Natural killer cell (primary cell): ENCODE results near the gene TAS2R16. TPM values are rescaled to one million over a fixed set of nuclear protein-coding genes. Genes with fewer than 3 reads are reported as not detected.

Experiments used
- ATAC-seq, 3 donors: fragments of 150-1000 bp in 2 of 3; fragments of 200-7000 bp in 1 of 3; cut with Tn5 transposase; 1 replicate in 1 of 3; 2 replicates in 2 of 3; pipeline ENCODE4 v1.10.0; 2021; ENCODE audit warnings: mild to moderate bottlenecking in 2 of 3, moderate library complexity in 2 of 3
- DNase-seq, 2 donors: peaks; one replicate each; pipeline versions ENCODE4 v3.0.0 to v3.0.0-alpha.2; 2013 to 2021; ENCODE audit warnings: mixed read lengths in 1 of 2
- H3K27ac ChIP-seq: one replicate; pipeline ENCODE4 v1.5.1; 2013; ENCODE audit warnings: mild to moderate bottlenecking, low read length
- H3K27me3 ChIP-seq: one replicate; pipeline ENCODE4 v1.6.1; 2013; ENCODE audit warnings: low read length; ENCODE audit not compliant: control insufficient read depth, insufficient read depth
- H3K36me3 ChIP-seq: one replicate; pipeline ENCODE4 v1.6.1; 2013; ENCODE audit warnings: low read length; ENCODE audit not compliant: control insufficient read depth, insufficient read depth
- H3K4me1 ChIP-seq: one replicate; pipeline ENCODE4 v1.6.1; 2013; ENCODE audit warnings: low read length; ENCODE audit not compliant: control insufficient read depth, insufficient read depth
- H3K4me3 ChIP-seq: one replicate; pipeline ENCODE4 v1.5.1; 2013; ENCODE audit warnings: low read length
- H3K9me3 ChIP-seq: one replicate; pipeline ENCODE4 v1.6.1; 2013; ENCODE audit warnings: low read length; ENCODE audit not compliant: control insufficient read depth, insufficient read depth
- H3K27ac Mint-ChIP-seq, 2 donors: one replicate each; pipeline ENCODE4 v1.8.0; 2022; ENCODE audit warnings: mild to moderate bottlenecking in 2 of 2, mixed read lengths in 2 of 2, moderate library complexity in 1 of 2
- H3K27me3 Mint-ChIP-seq, 2 donors: one replicate each; pipeline ENCODE4 v1.8.0; 2022; ENCODE audit warnings: low read depth in 2 of 2, mixed read lengths in 2 of 2
- H3K36me3 Mint-ChIP-seq: one replicate; pipeline ENCODE4 v1.8.0; 2022; ENCODE audit warnings: mixed read lengths
- H3K4me1 Mint-ChIP-seq, 2 donors: one replicate each; pipeline ENCODE4 v1.8.0; 2022; ENCODE audit warnings: mixed read lengths in 2 of 2
- H3K4me3 Mint-ChIP-seq: one replicate; pipeline ENCODE4 v1.8.0; 2022; ENCODE audit warnings: mild to moderate bottlenecking, moderate library complexity, mixed read lengths
- H3K9me3 Mint-ChIP-seq, 2 donors: one replicate each; pipeline ENCODE4 v1.8.0; 2022; ENCODE audit warnings: mixed read lengths in 2 of 2
- WGBS: methylation state at CpG from one replicate; pipeline ENCODE4 v1.1.7; 2013; ENCODE audit warnings: missing lambda C conversion rate; ENCODE audit not compliant: insufficient coverage; 5-methylcytosine and 5-hydroxymethylcytosine counted together
- intact Hi-C: fragments of 100-400 bp; cut with micrococcal nuclease; formaldehyde crosslinking; loops from one replicate; pipeline ENCODE4 v1.14.2; 2022
- total RNA-seq, 4 donors: library from RNA; stranded (reverse); fragments of 120-200 nt in 1 of 4; gene quantifications; one replicate each; pipeline versions ENCODE4 v1.2.3 to v1.2.4, GENCODE V29; 2013 to 2022
- TF ChIP-seq, protein P1 (sequence below): fragments of 200-600 bp; IDR thresholded peaks from one replicate; pipeline ENCODE4 v1.8.0; 2022; ENCODE audit warnings: antibody characterized with exemption

TAS2R16 gene
- total RNA-seq, 3 donors from 2014 or later (not counting 1 experiment from before 2014, with no cell fraction given), result not detected

DNA sequence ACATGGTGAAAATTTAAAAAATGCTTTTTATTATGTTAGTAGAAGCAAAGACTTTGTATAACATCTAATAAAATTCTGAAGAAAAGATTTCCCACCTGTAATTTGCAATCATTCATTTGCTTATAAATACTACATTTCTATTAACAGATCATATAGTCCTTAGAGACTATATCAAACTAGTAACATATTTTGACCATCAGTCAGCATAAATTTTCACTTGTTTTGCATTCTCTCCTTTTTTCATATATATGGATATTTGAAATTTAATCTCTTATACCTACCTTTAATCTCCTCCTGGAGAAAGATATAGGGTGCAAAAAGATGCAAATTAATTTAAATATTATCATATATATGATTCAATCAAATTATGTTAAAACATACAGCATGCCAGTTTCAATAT, 16.9 kb upstream of the TAS2R16 start:
- intact Hi-C loops, result no loop called here
- H3K4me1 Mint-ChIP-seq, result no peaks in the 10 kb centered on the region
- Histone ChIP-seq H3K4me3 (no peak overlapping the region), H3K4me1 (no peaks in the 10 kb centered on the region), H3K36me3 (no peaks in the 10 kb centered on the region), H3K9me3 (peaks cover 2% of the 10 kb centered on the region), H3K27ac (no peak overlapping the region), H3K27me3 (no peaks in the 10 kb centered on the region)
- peaks cover 8% of the 10 kb centered on the region for H3K36me3 Mint-ChIP-seq
- ATAC-seq (no peak), DNase-seq (no peak)
- H3K9me3 Mint-ChIP-seq, result peaks cover 27 to 28% of the 10 kb centered on the region in 2 donors
- TF ChIP-seq, protein P1, sequence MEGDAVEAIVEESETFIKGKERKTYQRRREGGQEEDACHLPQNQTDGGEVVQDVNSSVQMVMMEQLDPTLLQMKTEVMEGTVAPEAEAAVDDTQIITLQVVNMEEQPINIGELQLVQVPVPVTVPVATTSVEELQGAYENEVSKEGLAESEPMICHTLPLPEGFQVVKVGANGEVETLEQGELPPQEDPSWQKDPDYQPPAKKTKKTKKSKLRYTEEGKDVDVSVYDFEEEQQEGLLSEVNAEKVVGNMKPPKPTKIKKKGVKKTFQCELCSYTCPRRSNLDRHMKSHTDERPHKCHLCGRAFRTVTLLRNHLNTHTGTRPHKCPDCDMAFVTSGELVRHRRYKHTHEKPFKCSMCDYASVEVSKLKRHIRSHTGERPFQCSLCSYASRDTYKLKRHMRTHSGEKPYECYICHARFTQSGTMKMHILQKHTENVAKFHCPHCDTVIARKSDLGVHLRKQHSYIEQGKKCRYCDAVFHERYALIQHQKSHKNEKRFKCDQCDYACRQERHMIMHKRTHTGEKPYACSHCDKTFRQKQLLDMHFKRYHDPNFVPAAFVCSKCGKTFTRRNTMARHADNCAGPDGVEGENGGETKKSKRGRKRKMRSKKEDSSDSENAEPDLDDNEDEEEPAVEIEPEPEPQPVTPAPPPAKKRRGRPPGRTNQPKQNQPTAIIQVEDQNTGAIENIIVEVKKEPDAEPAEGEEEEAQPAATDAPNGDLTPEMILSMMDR, result no peak
- H3K27ac Mint-ChIP-seq, result no peak overlapping the region
- H3K4me3 Mint-ChIP-seq, result no peak overlapping the region
- no peaks in the 10 kb centered on the region for H3K27me3 Mint-ChIP-seq

DNA sequence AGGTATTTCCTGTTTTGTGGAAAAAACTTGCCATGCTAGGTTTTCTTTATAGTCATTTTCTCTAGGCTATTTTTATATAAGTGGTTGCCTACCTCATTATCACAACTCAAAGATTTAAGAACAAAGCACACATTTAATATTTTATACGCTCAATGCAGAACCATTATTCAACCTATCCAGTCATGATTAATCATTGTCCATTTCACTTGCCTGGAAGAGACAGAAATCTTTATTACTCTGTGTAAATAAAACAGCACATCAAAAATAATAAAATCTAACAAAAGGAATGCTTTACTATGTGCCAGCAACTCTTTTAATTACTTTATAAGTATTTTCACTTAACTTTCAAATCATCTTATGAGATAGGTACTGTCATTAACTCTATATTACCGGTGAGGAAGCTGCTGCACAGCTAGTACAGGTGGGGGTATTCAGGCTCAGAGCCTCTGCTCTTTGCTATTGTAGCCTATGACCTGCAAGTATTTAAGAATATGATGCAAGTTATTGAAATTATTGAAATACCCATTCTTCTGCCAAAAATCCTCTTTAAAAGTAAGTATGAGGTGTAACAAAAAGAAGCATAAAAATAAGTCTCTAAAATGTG, 16.4 kb upstream of the TAS2R16 start:
- no peak for ATAC-seq
- Mint-ChIP-seq H3K9me3 (peaks cover 25 to 28% of the 10 kb centered on the region in 2 donors), H3K4me3 (no peak overlapping the region), H3K4me1 (no peaks in the 10 kb centered on the region), H3K36me3 (peaks cover 8% of the 10 kb centered on the region), H3K27me3 (no peaks in the 10 kb centered on the region), H3K27ac (no peak overlapping the region)
- 80% methylated on average over 2 of the region's 2 CpGs for WGBS
- intact Hi-C loops, result no loop called here
- H3K27me3 ChIP-seq, result no peaks in the 10 kb centered on the region
- no peaks in the 10 kb centered on the region for H3K4me1 ChIP-seq
- H3K27ac ChIP-seq, result no peak overlapping the region
- peaks cover 2% of the 10 kb centered on the region for H3K9me3 ChIP-seq
- no peak overlapping the region for H3K4me3 ChIP-seq
- DNase-seq, result no peak
- H3K36me3 ChIP-seq, result no peaks in the 10 kb centered on the region
- TF ChIP-seq, protein P1, result no peak

GRCh38 chr7:123004931-123005330, 9.4 kb upstream of the TAS2R16 start:
- TF ChIP-seq, protein P1, result no peak
- peaks cover 2% of the 10 kb centered on the region for H3K9me3 ChIP-seq
- no peak for DNase-seq
- Mint-ChIP-seq H3K9me3 (peaks cover 18 to 20% of the 10 kb centered on the region in 2 donors), H3K36me3 (no peaks in the 10 kb centered on the region), H3K4me3 (no peak overlapping the region), H3K27ac (no peak overlapping the region), H3K4me1 (no peaks in the 10 kb centered on the region), H3K27me3 (no peaks in the 10 kb centered on the region)
- no peaks in the 10 kb centered on the region for H3K36me3 ChIP-seq
- 88% methylated on average over 1 of the region's 1 CpG for WGBS
- H3K27me3 ChIP-seq, result no peaks in the 10 kb centered on the region
- no peaks in the 10 kb centered on the region for H3K4me1 ChIP-seq
- no peak overlapping the region for H3K4me3 ChIP-seq
- no peak for ATAC-seq
- H3K27ac ChIP-seq, result no peak overlapping the region
- intact Hi-C loops, result no loop called here

GRCh38 chr7:123003539-123004126, 8.1 kb upstream of the TAS2R16 start:
- Histone ChIP-seq H3K4me1 (no peaks in the 10 kb centered on the region), H3K27me3 (no peaks in the 10 kb centered on the region), H3K9me3 (peaks cover 2% of the 10 kb centered on the region), H3K36me3 (no peaks in the 10 kb centered on the region), H3K4me3 (no peak overlapping the region), H3K27ac (no peak overlapping the region)
- no peak for DNase-seq
- WGBS, result 54% methylated on average over 5 of the region's 5 CpGs
- no peak overlapping the region for H3K4me3 Mint-ChIP-seq
- no peak for ATAC-seq
- no peaks in the 10 kb centered on the region for H3K27me3 Mint-ChIP-seq
- intact Hi-C loops, result no loop called here
- no peaks in the 10 kb centered on the region for H3K36me3 Mint-ChIP-seq
- peaks cover 11 to 15% of the 10 kb centered on the region in 2 donors for H3K9me3 Mint-ChIP-seq
- TF ChIP-seq, protein P1, result no peak
- H3K27ac Mint-ChIP-seq, result no peak overlapping the region
- no peaks in the 10 kb centered on the region for H3K4me1 Mint-ChIP-seq
